GM19023 (cell line): ENCODE results near the gene MCAT.
"Not testable (repeated sequence)": the region's sequence is repeated elsewhere in the genome, so short reads cannot be mapped to it uniquely, and the experiment has no call there.

Source experiments
- ATAC-seq: cut with Tn5 transposase; IDR thresholded peaks from one replicate; pipeline ENCODE4 v1.9.1; 2021; ENCODE audit warnings: mild to moderate bottlenecking, moderate library complexity; ENCODE audit not compliant: unreplicated experiment

The MCAT gene

DNA sequence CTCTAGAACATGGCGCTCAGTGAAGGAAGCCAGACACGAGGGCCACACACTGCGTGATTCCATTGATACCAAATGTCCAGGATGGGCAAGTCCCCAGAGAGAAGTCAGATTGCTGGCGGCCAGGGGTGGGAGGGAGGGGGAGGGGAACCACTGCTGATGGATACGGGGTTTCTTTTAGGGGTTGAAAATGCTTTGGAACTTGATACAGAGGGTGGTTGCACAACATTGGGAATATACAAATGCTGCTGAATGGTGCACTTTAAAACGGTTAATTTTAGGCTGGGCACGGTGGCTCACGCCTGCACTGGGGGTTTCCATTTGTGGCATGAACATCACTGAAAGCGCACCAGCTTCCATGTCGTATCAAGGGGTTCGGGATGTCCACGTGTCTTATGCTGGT, 13.2 kb upstream of the MCAT start:
- no peak for ATAC-seq

DNA sequence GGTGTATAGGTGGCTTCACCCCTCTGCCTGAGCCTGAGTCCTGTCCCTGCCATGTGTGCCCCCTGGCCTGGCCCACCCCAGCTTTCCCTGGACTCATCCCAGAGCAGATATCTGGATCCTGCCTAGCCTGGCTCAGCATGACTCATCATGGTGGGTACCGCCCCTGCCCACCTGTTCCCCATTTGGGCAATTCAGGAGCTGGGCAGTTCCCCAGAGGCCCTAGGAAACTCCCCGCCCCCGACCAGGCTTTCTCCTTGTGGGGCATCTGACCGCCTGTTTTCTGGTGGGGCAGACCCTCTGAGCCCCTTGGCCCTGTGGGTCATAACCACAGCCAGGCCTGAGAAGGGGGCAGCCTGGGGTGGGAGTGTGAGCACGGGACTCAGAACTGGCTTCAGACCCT, 12.6 kb upstream of the MCAT start:
- no peak for ATAC-seq

DNA sequence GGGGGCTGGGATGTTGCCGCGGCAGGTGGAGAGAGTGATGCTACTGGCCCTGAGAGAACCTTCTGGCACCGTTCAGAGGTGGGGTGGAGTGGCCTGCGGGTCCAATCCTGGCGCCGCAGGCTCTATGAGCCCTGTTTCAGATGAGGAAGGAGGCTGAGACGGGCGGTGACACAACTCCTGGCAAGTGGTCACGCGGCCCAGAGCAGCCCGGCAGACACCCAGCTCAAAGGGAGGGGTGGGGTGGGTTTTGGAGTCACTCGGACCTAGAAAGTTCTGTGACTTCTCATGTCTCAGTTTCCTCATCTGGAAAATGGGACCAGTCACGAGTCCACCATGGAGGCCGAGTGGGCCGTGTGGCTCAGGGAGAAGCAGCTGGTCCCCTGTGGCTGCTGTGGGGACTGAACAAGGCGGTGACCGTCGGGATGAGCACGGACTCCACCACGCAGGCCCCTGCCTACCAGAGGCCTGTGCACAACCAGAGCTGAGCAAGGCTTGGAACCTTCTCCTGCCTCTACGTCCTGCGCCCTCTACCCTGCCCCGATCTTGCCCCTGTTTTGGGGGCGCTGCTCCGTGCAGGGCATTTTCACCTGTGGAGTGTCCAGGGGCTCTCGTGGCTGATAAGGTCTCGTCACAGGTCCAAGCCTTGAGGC, 11.8 kb upstream of the MCAT start:
- ATAC-seq = no peak

DNA sequence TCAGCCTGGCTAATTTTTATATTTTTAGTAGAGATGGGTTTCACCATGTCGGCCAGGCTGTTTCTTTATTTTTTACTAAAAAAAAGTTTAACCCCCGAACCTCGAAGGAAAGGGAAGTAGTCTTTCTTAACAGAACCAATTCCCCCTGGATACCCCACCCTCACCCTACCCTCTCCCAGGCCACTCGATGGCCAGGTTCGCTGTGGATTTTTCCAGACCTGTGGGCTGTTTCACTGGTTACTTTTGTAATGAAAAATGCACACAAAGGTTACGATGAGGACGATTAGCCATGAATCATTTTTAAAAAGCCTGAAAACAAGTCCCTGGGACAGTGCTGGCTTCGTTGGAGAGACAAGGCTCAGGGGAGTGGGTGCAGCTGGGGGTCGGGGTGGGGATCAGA, 10.7 kb upstream of the MCAT start:
- no peak for ATAC-seq

DNA sequence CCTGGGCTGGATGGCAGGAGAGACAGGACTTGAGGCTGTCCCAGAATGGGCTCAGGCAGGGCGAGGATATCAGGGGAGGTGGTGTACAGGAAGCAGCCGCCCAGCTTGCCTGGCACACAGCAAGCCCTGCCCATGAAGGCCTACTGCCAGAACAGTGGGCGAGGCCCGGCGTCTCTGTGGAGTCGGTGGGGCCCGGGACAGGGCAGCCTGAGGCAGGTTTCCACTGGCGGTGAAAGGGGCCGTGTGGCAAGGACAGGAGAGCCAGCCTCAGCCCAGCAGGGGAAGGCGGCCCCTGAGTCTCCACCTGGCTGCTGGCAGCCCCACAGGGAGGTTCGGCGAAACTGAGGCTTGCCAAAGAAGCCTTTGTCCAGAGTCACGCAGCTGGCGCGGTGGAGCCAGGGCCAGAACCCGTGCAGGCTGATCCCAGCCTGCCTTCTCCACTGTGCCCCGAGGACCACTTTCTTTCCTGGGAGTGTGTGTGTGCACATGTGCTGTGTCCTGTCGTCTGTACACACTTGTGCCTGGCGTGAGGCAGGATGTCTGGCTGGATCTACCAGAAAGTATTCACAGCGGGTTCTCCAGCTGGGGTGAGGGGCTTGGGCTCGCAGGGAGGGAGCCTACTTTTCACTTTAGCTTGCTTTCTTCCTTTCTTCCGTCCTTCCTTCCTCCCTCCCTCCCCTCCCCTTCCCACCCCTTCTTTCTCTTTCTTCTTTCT, 9.3 kb upstream of the MCAT start:
- ATAC-seq = no peak

DNA sequence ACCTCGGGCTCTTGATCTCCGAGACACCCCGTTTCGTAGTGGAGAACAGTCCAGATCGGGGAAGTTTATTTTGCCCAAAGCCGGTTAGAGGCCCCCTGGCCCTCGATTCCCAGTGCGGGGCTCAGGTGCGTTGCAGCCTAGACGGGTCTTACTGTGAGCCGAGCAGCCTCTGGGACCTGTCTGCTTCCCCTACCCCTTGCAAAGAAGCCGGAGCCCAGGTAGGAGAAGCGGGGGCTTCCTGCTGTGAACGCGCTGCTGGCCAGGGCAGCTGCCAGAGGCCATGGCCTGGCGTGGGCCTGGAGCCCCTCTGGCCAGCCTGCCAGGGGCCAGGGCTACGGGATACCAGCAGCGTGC, 8.8 kb upstream of the MCAT start:
- ATAC-seq = no peak

DNA sequence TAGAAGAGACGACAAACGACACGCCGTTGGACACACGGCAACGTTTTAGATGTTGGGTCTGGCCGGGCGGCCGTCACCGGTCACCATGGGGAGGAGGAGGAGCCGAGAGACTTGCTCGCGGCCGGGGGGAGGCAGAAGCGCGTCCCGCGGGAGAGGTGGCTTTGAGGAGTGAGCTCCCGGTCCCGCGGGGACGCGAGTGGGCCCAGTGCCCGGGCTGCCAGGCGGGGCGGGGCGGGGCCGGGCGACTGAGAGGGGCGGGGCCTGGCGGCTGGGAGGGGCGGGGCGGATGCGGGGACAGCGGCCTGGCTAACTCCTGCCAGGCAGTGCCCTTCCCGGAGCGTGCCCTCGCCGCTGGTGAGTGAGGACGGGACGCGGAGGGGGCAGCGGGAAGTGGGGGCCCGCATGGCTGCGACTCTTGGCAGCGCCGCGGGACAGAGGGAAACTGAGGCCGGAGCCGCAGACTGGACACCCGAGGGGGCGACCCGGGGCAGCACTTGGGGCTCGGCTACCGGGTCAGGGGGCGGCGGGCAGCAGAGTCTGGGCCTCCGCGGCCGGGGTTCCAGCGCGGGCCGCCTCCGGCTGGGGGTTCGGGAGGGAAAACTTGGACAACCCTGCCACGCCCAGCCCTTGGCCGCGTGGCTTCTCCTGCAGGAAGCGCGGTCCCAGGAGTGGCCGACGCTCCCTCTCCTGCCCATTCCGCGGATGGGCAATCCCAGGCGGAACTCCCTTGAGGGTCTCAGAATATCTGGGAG, 8.2 kb upstream of the MCAT start, which contains the start of gene TSPO:
TSS of gene TSPO (plus strand) at position 309 of the 752 bp plus-strand sequence. CDS start 7,680 bp downstream, outside the sequence.
- ATAC-seq = peak; percentile 47

DNA sequence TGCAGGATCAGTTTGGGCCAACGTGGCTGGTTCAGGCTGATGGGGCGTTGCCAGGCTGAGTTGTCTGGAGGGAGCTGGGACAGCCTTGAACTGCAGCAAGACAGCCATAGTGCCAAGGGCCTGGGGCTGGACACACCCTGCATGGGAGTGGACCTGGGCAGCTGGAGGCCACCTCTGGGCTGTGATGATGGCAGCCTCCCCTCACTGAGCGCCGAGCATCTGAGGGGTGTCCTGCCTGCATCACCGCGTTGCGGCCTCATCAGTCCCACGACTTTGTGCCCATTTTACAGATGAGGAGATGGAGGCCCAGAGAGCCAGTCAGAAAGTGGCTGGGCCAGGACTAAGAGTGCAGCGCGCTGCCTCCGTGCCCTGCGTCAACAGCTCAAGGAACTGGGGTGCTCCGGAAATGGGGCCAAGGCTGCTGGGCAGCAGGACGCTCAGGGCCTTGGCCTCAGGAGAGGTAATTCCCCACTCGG, 7.6 kb upstream of the MCAT start:
- ATAC-seq = no peak

DNA sequence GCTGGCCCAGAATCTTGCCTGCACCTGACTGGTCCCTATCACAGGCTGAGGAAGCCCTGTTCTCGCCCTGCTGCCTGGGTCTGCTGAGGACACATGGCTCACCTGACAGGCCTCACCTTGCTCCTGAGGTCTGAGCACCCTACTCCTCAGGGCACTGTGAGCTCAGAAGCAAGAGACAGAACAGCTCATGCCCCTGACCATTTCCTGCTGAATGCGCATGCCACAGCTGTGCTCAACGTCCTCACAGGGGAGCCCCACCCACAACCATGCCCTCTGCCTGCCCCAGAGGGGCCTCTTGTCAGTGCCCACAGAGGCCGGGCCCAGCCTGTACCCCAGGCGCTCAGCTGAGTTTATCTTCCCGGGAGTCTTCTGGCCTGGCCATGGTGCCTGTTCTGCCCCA, 5.4 kb upstream of the MCAT start:
- ATAC-seq = no peak

DNA sequence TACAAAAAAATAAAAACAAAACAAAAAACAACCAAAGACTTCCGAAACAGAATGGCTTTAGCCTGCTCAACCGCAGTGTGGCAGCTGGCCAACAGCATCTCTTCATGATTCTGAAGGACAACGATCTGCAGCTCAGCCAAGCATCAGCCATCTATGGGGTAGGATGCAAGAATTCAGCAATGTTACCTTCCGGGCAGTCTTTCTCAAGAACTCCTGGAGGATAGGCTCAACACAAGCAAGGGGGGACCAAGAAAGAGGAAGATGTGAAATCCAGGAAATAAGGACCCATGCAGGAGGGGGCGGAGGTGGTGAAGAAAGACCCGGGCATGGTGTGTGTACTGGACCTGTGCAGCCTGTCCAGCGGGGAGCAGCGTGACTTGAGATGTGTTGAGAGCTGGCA, 4.6 kb upstream of the MCAT start:
- no peak for ATAC-seq

DNA sequence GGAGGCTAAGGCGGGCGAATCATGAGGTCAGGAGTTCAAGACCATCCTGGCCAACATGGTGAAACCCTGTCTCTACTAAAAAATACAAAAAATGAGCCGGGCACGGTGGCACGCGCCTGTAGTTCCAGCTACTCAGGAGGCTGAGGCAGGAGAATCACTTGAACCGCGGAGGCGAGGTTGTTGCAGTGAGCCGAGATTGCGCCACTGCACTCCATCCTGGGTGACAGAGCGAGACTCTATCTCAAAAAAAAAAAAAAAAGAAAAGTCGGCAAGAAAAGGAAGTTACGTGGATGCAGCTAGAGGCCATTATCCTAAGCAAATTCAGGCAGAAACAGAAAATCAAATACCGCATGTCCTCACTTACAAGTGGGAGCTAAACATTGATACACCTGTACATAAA, 3.1 kb upstream of the MCAT start:
- not testable (repeated sequence) for ATAC-seq

DNA sequence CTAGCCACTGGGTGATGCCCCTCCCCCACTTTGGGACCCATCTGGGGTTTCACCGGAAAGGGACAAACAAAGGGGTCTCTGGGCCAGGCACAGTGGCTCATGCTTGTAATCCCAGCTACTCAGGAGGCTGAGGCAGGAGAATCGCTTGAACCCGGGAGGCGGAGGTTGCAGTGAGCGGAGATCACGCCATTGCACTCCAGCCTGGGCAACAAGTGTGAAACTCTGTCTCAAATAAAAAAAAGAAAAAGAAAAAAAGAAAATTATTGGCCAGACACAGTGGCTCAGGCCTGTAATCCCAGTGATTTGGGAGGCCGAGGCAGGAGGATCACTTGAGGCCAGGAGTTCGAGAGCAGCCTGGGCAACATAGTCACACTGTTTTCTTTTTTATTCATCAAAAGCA, 2.2 kb upstream of the MCAT start:
- not testable (repeated sequence) for ATAC-seq

DNA sequence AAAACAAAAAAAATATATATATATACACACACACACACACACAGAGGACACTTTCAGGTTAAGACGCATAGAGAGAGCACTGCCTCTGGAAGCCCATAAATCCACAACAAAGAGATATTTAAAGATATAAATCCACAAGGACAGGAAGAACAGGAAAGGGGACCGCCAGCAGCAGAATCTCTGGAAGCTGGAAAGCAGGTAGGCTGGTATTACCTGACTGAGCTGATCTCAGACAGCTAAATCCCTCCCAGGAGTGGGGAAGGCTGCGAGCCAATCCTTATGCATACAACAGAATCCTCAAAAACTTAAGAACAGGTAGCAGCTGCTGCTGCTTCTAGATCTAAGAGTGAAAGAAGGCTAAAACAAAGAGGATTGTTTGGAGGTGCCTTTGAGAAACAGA, 1.8 kb upstream of the MCAT start:
- no peak for ATAC-seq

DNA sequence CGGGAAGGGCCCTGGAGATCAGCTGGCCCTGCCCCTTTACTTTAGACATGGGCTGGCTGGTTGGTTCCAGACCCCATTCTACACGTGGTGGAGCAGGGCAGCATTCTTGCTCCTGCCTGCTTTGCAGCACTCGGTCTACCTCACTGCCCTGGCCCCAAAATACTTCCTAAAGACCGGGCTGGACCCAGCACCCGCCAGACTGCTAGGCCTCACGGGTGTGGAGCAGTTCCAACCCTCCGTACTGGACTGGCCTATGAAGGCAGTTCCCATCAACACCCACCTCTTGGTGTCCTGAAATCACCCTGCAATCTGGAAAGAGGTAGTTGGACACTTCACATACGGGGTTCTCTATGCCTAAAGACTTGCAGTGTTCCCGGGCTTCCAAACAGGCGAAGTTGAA, 6.4 kb downstream of the MCAT start:
- no peak for ATAC-seq

DNA sequence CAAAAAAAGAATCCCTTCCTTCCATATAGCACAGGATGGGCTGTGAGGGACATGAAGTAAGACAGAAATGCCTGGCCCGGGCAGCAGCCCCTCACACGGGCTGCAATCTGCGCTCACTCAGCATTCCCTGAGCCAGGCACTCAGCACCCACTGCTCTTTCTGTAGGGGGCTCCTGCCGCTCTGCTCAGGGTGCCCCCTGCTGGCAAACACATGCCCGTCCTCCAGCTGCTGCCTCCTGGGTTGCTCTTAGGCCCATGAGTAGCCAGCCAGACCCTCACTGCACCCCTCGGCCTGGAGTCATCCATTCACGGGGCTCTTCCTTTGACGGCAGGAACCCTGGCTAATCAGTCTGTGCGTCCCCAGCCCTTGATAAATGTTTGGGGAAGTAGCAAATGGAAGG, 6.9 kb downstream of the MCAT start:
- ATAC-seq = no peak

DNA sequence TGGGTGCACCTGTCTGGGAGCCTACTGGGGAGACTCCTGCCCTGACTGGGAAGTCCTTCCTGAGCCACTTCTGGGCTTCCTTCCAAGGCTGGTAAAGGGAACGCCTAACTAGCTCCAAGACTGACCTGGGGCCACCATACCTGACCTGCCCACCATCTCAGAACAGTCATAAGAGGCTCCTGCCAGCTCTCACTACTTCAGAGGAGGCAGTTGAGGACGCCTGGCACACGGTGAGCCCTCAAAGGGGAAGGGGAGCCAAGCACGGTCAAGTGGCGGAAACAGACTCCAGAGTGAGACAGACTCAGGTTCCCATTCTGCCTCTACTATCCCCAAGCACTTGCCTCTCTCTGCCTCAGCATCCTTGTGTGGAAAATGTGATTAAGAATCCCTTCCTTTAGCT, 7.6 kb downstream of the MCAT start:
- ATAC-seq = no peak

DNA sequence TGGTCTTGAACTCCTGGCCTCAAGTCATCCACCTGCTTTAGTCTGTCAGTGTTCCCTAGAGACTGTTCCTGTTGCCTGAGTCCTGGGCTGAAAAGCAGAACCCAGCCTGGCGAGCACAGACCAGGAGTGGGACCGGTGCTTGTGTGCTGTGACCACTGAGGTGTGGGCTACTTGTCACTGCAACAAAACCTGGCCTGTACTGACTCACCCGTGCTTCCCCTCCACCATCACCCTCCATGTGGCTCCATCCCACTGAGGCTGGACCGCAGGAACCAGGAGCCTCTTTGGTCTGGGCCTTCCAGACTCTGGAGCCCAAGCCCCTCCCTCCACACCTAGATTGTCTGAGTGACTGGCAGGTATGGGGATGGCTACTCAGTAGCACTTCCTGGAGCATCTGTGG, 8.6 kb downstream of the MCAT start:
- no peak for ATAC-seq

DNA sequence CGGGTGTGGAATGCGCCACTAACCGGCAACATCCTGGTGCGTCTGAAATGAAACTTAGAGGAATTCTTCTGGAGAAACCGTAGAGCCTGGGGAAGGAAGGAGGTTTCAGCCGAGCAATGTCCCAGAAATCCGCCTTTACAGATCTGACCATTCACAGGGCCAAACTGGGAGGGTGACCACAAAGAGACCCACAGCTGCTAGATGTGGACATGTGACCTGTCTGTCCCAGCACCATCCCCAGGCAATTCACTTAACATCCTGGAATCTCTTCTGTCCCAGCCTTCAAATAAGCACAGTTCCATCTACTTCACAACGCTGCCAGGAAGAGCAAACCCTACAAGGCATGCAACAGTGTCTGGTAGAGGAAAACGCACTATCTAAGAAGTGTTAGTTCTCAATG, 9.8 kb downstream of the MCAT start:
- ATAC-seq = no peak

DNA sequence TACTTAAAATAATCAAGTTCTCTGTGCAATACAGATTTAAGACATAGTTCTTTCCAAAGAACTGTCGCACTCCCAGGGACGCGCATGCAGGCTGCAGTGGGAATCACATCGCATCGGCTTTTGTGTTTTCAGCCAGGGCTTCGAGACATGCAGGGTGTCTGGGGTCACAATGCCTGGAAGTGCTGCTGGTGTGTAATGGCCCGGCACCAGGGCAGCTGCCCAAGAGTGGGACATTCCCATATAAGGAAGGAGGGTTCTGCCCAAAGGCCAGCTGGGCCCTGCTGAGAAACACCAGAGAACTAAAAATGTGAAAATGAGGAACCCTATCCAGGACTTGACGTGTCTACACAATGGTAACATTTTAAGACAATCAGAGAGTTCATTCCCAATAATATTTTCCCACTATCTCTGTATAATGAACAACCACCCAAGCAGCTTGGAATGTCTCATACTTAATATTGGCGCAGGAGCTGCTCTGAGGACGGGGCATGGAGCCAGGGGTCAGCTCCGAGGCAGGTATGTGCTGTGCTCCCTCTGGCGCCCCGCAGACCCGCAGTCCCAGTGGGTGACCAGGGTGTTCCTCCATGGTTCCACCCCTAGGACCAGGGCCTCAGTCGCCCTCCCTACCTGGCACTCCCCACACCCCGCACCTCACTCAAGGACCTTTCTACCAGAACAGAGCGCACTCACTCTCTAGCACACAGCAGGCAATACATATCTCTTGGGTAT, 11.3 kb downstream of the MCAT start:
- no peak for ATAC-seq

DNA sequence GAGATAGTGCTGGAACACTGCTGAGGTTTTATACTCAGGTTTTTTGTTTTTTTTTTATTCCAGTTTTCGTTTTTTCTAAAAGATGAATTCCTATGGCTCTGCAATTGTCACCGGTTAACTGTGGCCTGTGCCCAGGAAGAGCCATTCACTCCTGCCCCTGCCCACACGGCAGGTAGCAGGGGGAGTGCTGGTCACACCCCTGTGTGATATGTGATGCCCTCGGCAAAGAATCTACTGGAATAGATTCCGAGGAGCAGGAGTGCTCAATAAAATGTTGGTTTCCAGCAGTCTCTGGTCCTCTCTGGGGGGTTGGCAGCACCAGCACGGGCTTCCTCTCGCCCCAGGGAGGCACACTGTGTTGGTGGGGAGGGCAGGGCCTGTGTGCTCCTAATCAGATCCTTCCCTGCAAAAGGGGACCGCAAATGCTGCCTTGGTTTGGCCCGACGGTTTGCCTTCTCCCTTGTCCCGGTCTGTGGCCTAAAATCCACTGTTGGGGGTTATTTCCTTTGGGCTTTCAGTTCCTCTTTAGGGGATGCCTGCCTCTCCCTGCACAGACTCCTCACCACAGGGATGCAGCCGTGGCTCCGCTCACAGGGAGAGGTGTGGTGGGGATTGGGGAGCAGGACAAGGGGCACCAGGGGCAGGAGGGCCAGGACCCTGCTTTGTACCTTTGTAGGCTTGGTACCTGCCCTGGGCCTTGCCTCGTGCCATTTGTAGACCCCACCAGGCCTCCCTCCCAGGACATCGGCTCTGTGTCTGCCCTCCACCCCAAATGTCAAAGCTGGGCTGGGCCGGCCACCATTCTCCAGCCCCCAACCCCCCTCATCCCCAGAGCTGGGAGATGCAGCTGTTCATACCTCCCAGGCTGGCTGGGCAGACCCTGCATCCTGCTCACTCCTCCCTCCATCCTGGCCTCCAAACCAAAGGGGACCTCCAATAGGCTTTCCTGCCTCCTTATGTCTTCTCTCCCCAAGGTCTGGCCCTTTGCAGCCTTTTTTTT, 13.5 kb downstream of the MCAT start:
- ATAC-seq = no peak
